ENCODE data around the gene JPH2.

GRCh38 chr20:44109951-44110361 is 77.0 kb downstream of the JPH2 start:
- TF ChIP-seq, protein P1, sequence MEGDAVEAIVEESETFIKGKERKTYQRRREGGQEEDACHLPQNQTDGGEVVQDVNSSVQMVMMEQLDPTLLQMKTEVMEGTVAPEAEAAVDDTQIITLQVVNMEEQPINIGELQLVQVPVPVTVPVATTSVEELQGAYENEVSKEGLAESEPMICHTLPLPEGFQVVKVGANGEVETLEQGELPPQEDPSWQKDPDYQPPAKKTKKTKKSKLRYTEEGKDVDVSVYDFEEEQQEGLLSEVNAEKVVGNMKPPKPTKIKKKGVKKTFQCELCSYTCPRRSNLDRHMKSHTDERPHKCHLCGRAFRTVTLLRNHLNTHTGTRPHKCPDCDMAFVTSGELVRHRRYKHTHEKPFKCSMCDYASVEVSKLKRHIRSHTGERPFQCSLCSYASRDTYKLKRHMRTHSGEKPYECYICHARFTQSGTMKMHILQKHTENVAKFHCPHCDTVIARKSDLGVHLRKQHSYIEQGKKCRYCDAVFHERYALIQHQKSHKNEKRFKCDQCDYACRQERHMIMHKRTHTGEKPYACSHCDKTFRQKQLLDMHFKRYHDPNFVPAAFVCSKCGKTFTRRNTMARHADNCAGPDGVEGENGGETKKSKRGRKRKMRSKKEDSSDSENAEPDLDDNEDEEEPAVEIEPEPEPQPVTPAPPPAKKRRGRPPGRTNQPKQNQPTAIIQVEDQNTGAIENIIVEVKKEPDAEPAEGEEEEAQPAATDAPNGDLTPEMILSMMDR (IDR thresholded peaks at IDR 0.05), result peak in 1 of 4 donors; percentile 5
- TF ChIP-seq POLR2A (IDR thresholded peaks at IDR 0.05), result no peak
